Prostate gland (tissue), 2 donors: ENCODE measurements around the gene SPATA18. TPM values are rescaled to one million over a fixed set of nuclear protein-coding genes. Genes with fewer than 3 reads are reported as not detected.

Source experiments
- DNase-seq: peaks from one replicate; pipeline ENCODE4 v3.0.0-alpha.2; 2019; ENCODE audit warnings: low spot score
- H3K27ac ChIP-seq, 2 donors: fragments of 200-600 bp; sonication (generic); 2 replicates each; pipeline ENCODE4 v1.5.1; 2017 to 2019
- H3K27me3 ChIP-seq: fragments of 200-600 bp; sonication (generic); replicated peaks from 2 replicates; pipeline ENCODE4 v1.5.1; 2019; ENCODE audit not compliant: insufficient read depth
- H3K36me3 ChIP-seq, 2 donors: fragments of 200-600 bp; sonication (generic); 1 replicate in 1 of 2; 2 replicates in 1 of 2; pipeline versions ENCODE4 v1.5.1 to v1.8.1; 2017 to 2019
- H3K4me1 ChIP-seq: fragments of 200-600 bp; sonication (generic); replicated peaks from 2 replicates; pipeline ENCODE4 v1.5.1; 2019
- H3K4me3 ChIP-seq, 2 donors: fragments of 200-600 bp; sonication (generic); 2 replicates each; pipeline ENCODE4 v1.5.1; 2017 to 2019
- H3K9me3 ChIP-seq: fragments of 200-600 bp; sonication (generic); 2 replicates; pipeline ENCODE4 v1.5.1; 2017
- CTCF ChIP-seq, 4 experiments: fragments of 200-600 bp in 2 of 4; fragments of 450-650 bp in 2 of 4; sonication (generic) in 2 of 4; IDR thresholded peaks; 1 replicate in 3 of 4; 2 replicates in 1 of 4; pipeline ENCODE4 v1.5.1; 2016 to 2019; ENCODE audit warnings: antibody characterized with exemption in 4 of 4, mild to moderate bottlenecking in 2 of 4, moderate library complexity in 2 of 4
- POLR2A ChIP-seq: fragments of 450-650 bp; IDR thresholded peaks from one replicate; pipeline ENCODE4 v1.6.1; 2016; ENCODE audit warnings: antibody characterized with exemption, mild to moderate bottlenecking
- POLR2AphosphoS5 ChIP-seq: sonication (generic); formaldehyde crosslinking; IDR thresholded peaks from one replicate; pipeline ENCODE4 v1.6.1; 2017; ENCODE audit warnings: antibody characterized with exemption
- WGBS: methylation state at CpG from one replicate; pipeline ENCODE4 v1.1.5; 2018; 5-methylcytosine and 5-hydroxymethylcytosine counted together
- intact Hi-C: fragments of 100-400 bp; cut with DNase I; formaldehyde crosslinking; loops from one replicate; pipeline ENCODE4 v1.14.2; 2022
- total RNA-seq, 2 donors: library from RNA; depleted of rRNA; stranded (reverse); fragments of >200 nt; gene quantifications; one replicate each; pipeline ENCODE4 v1.1.0, GENCODE V29; 2016

The SPATA18 gene
- total RNA-seq, 2 donors from 2014 or later: 8.1 to 16.6 TPM

- Histone ChIP-seq H3K4me3 (no peak overlapping the region), H3K9me3 (no peaks in the 10 kb centered on the region), H3K27me3 (no peaks in the 10 kb centered on the region), H3K27ac (no peak overlapping the region), H3K36me3 (no peaks in the 10 kb centered on the region), H3K4me1 (no peaks in the 10 kb centered on the region)
- no peak for DNase-seq
- intact Hi-C loops: no loop called here
- TF ChIP-seq POLR2A (no peak), POLR2AphosphoS5 (no peak), CTCF (IDR thresholded peaks at IDR 0.05) (no peak)
- WGBS: 97% methylated on average over 1 of the region's 1 CpG
Measured at GRCh38 chr4:52093466-52093865, 42.4 kb downstream of the SPATA18 start.

- no peak for DNase-seq
- no peaks in the 10 kb centered on the region for H3K9me3 ChIP-seq
- H3K4me1 ChIP-seq: no peaks in the 10 kb centered on the region
- 76% methylated on average over 8 of the region's 8 CpGs for WGBS
- no peaks in the 10 kb centered on the region for H3K27me3 ChIP-seq
- no peak for TF ChIP-seq POLR2A
- TF ChIP-seq POLR2AphosphoS5: no peak
- no peak for TF ChIP-seq CTCF (IDR thresholded peaks at IDR 0.05)
- intact Hi-C loops: no loop called here
- H3K36me3 ChIP-seq: no peaks in the 10 kb centered on the region
- H3K27ac ChIP-seq: no peak overlapping the region
- no peak overlapping the region for H3K4me3 ChIP-seq
Measured at GRCh38 chr4:52094376-52095145, 43.5 kb downstream of the SPATA18 start.

- no peaks in the 10 kb centered on the region for H3K9me3 ChIP-seq
- no peaks in the 10 kb centered on the region for H3K27me3 ChIP-seq
- no peak for TF ChIP-seq POLR2AphosphoS5
- no peak for TF ChIP-seq CTCF (IDR thresholded peaks at IDR 0.05)
- TF ChIP-seq POLR2A: no peak
- H3K4me3 ChIP-seq: no peak overlapping the region
- DNase-seq: no peak
- no peak overlapping the region for H3K27ac ChIP-seq
- WGBS: 30% methylated on average over 1 of the region's 1 CpG
- H3K36me3 ChIP-seq: no peaks in the 10 kb centered on the region
- no peaks in the 10 kb centered on the region for H3K4me1 ChIP-seq
- intact Hi-C loops: no loop called here
Measured at GRCh38 chr4:52095374-52095773, 44.3 kb downstream of the SPATA18 start.

GRCh38 chr4:52096048-52096447 is 44.9 kb downstream of the SPATA18 start:
- Histone ChIP-seq H3K27me3 (no peaks in the 10 kb centered on the region), H3K4me3 (no peak overlapping the region), H3K4me1 (no peaks in the 10 kb centered on the region), H3K9me3 (no peaks in the 10 kb centered on the region), H3K36me3 (no peaks in the 10 kb centered on the region), H3K27ac (no peak overlapping the region)
- no peak for TF ChIP-seq POLR2A
- no peak for TF ChIP-seq CTCF (IDR thresholded peaks at IDR 0.05)
- no peak for TF ChIP-seq POLR2AphosphoS5
- intact Hi-C loops: no loop called here
- DNase-seq: no peak

- no peak for DNase-seq
- no peaks in the 10 kb centered on the region for H3K36me3 ChIP-seq
- 100% methylated on average over 1 of the region's 1 CpG for WGBS
- H3K4me1 ChIP-seq: no peaks in the 10 kb centered on the region
- H3K4me3 ChIP-seq: no peak overlapping the region
- no peaks in the 10 kb centered on the region for H3K27me3 ChIP-seq
- TF ChIP-seq POLR2AphosphoS5: no peak
- no peak for TF ChIP-seq POLR2A
- no peak for TF ChIP-seq CTCF (IDR thresholded peaks at IDR 0.05)
- no peaks in the 10 kb centered on the region for H3K9me3 ChIP-seq
- H3K27ac ChIP-seq: no peak overlapping the region
- intact Hi-C loops: no loop called here
Measured at GRCh38 chr4:52098618-52099017, 47.5 kb downstream of the SPATA18 start.
